ENCODE measurements around the gene TRIM72.
A peak's percentile ranks its signal among the peaks of the same experiment; 100 is the strongest.
"Not testable (repeated sequence)": the region's sequence is repeated elsewhere in the genome, so short reads cannot be mapped to it uniquely, and the experiment has no call there.

The TRIM72 gene, protein sequence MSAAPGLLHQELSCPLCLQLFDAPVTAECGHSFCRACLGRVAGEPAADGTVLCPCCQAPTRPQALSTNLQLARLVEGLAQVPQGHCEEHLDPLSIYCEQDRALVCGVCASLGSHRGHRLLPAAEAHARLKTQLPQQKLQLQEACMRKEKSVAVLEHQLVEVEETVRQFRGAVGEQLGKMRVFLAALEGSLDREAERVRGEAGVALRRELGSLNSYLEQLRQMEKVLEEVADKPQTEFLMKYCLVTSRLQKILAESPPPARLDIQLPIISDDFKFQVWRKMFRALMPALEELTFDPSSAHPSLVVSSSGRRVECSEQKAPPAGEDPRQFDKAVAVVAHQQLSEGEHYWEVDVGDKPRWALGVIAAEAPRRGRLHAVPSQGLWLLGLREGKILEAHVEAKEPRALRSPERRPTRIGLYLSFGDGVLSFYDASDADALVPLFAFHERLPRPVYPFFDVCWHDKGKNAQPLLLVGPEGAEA

DNA sequence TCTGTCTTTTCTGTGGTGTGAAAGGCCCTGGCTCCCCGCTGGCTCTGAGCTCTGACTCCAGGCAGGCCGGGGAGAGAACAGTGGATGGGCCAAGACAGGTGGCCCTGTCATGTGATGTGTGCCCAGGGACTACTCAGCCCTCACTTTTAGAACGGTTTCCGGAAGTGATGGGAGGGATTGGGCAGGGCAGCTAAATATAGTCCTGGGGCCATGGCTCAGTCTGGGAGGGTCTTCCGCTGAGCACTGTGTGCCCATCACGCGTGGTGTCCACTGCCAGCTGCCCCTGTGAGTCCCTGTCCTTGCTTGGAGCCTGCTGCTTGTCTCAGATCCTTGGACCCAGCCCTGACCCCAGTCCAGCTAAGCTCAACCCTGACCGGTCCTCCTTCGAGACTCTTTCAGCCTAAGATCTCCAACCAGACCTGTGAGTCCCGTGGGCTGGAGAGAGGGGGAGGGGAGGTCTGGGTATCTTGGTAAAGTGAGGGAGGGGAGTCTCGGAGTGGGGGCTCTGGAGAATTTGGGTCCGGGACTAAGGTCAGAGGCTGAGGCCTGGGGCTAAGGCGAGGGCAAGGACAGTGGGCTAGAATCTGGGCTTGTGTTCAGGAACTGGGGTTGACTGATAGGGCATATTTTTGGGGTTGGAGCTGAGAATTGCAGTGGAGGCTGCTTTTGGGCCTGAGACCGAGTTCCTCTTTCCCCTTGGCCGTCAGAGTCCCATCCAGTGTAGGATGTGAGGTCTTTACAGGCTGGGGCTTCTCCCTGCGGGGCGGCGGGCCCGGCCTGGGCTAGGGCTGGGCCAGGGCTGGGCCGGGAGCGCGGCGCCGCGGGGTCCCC, at the start of gene TRIM72:
TSS of gene TRIM72 (plus strand) at position 243 of the 831 bp plus-strand sequence. CDS start 620 bp downstream, outside the sequence.
- no peak for DNase-seq

DNA sequence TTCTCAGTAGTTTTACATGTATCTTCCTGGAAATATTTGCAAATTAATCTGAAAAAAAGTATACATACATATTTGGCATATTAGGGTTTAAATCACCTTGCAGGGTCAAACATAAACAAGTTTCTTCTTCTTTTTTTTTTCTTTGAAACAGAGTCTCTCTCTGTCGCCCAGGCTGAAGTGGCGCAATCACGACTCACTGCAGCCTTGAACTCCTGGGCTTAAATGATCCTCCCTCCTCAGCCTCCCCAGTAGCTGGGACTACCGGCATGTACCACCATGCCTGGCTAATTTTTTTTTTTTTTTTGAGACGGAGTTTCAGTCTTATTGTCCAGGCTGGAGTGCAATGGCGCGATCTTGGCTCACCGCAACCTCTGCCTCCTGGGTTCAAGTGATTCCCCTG, 46.6 kb upstream of the TRIM72 start:
- DNase-seq: no peak

DNA sequence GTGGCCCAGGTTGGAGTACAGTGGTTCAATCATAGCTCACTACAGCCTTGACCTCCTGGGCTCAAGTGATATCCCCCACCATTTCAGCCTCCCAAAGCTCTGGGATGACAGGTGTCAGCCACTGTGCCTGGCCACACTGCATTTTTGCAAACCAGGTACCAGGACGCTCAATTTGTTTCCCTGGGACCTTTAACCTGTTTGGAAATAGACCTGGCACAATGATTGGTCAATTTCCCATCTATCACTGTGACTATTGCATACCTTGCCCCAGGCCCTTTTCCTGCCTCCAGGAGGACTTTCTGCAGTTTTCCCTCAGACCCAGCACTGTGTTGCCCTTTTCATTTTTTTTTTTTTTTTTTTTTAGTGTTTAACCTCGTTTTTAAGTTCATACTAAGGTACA, 45.1 kb upstream of the TRIM72 start:
- no peak for DNase-seq

GRCh38 chr16:31170048-31170447, 43.9 kb upstream of the TRIM72 start:
- not testable (repeated sequence) for DNase-seq

- DNase-seq: no peak
Observed at GRCh38 chr16:31177136-31177535, 36.8 kb upstream of the TRIM72 start.

- DNase-seq: no peak
Observed at GRCh38 chr16:31179219-31179746, 34.6 kb upstream of the TRIM72 start.

- peak; percentile 86 for DNase-seq
Observed at GRCh38 chr16:31179747-31180459, 34.0 kb upstream of the TRIM72 start, which contains the start of gene FUS. Gene FUS (plus strand): TSS chr16:31180139. CDS start chr16:31180215, 76 bp downstream.

DNA sequence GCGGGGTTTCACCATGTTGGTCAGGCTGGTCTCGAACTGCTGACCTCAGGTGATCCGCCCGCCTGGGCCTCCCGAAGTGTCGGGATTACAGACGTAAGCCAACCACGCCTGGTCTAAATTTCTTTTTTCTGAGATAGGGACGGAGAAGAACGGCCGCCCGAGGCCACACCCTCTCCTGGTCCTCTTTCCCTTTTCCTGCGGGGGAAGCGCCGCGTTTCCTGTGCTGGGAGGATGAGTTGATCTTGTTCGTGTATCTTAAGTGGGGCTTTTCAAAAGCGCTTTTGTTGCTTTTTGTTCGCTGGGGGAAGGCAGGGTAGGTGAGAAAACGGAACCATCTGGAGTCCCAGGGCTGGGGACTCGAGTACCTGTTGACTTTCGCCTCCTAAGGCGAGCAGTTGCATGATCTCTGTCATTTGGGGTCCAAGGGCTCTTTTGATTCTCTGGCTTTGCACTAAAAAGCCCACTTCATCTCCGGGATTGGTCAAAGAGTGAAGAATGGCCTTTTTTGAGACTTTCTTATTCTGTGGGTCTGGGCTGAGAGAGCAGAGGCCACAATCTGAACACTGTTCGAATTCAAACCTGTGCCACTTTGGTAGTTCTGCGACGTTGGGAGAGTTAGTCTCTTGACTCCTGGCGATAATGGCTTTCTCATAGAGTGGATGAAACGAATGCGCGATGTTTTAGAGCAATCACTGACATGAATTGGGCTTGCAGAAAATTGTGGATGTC, 32.7 kb upstream of the TRIM72 start:
- DNase-seq: peak; percentile 17

- no peak for DNase-seq
Observed at GRCh38 chr16:31182391-31182790, 31.5 kb upstream of the TRIM72 start.

DNA sequence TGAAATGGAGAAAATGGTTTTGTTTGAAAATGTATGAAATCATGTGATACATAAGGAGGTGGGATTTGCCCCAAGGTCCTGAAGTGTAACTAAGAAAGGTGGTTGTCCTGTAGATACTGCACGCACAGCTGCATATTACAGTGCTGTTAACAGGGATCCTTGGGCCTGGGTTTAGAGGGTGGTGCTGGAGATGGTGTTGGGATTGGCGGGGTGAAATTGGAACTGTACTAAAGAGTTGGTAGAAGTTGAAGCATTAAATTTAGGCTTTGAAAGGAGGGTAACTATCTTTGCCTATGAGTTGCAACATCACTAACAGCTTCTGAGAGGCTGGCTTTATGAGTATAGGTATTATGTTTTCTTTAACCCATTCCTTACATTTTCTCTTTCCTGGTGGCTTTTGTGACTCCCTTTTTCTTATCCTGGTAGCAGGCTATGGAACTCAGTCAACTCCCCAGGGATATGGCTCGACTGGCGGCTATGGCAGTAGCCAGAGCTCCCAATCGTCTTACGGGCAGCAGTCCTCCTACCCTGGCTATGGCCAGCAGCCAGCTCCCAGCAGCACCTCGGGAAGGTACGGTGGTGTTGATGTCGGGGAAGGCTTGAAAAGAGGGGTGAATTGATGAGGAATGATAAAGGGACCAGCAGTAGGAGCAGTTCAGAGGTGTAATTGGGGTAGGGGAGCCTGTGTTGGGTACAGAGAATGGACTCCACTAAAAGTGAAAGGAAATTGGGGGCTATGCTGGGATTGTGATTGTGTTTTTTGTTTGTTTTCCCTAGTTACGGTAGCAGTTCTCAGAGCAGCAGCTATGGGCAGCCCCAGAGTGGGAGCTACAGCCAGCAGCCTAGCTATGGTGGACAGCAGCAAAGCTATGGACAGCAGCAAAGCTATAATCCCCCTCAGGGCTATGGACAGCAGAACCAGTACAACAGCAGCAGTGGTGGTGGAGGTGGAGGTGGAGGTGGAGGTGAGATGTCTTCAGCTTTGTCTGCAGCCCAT, 30.2 kb upstream of the TRIM72 start:
- no peak for DNase-seq

DNA sequence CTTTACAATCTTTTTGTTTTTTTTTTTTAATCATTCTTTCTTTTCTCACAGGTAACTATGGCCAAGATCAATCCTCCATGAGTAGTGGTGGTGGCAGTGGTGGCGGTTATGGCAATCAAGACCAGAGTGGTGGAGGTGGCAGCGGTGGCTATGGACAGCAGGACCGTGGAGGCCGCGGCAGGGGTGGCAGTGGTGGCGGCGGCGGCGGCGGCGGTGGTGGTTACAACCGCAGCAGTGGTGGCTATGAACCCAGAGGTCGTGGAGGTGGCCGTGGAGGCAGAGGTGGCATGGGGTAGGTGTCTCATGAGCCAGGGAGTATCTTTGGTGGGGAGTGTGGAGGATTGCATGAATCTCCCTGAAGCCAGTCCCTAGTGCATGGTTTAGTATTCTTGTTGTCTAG, 29.0 kb upstream of the TRIM72 start:
- no peak for DNase-seq

GRCh38 chr16:31185339-31185738, 28.6 kb upstream of the TRIM72 start:
- DNase-seq: no peak

DNA sequence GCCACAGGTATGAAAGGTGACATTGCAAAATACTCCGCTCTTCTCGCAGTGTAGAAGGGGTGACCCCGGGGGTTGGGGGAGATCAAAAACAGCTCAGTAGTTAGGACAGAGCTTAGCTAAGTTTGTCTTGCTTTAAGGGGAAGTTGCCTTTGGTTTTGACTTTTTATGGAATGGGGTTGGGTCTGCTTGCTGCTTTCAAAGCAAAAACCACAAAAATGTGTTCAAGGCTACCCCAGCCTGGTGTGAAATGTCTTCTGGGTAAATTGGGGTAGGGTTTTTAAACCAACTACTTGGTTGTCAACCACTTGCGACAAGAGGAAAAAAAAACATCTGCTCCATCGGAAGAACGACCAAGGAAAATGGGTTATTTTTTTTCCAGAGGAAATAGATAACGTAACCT, 27.7 kb upstream of the TRIM72 start:
- DNase-seq: no peak

- no peak for DNase-seq
Observed at GRCh38 chr16:31186930-31187807, 26.8 kb upstream of the TRIM72 start.

DNA sequence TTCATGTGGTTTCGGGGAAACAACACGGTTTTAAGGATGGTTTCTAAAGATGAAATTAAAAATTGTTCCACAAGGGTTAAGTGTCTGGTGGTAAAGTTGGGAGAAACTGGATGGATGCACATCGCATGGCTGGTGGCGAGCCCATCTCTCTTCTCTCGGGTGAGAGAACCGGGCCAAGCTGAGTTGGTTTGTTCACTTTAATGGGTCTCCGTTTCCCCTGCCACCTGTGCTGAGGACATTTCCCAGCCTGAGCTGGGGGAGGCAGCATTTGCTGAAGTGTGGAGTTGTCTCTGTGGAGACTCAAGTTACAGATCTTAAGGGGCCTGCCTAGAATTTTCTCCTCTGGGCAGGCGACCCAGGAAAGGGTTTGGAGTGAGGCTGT, 26.1 kb upstream of the TRIM72 start:
- no peak for DNase-seq

- DNase-seq: no peak
Observed at GRCh38 chr16:31188450-31189411, 25.2 kb upstream of the TRIM72 start.

- no peak for DNase-seq
Observed at GRCh38 chr16:31189412-31189778, 24.5 kb upstream of the TRIM72 start.

DNA sequence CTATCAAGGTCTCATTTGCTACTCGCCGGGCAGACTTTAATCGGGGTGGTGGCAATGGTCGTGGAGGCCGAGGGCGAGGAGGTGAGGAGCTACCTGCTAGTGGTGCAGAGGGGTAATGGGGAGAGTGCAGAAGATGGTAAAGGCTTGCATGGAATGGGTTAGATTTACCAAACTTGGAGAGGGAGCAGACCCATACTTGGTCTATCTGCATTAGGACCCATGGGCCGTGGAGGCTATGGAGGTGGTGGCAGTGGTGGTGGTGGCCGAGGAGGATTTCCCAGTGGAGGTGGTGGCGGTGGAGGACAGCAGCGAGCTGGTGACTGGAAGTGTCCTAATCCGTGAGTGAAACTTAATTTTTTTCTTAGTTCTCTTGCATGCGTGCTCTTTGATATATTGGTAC, 23.9 kb upstream of the TRIM72 start:
- no peak for DNase-seq
